ENCODE measurements around the gene HADHB.

- TF ChIP-seq CTCF (conservative IDR thresholded peaks at IDR 0.05 in 1 of 2, IDR thresholded peaks at IDR 0.05 in 1 of 2; ENCODE audit: extremely low read depth in 1 of 2, insufficient read depth in 1 of 2, low read depth in 1 of 2, low read length in 2 of 2) (no peak), EZH2 (IDR thresholded peaks at IDR 0.05; ENCODE audit: borderline replicate concordance, low read length) (no peak)
Measured at GRCh38 chr2:26302846-26303245, 58.1 kb downstream of the HADHB start.
